ENCODE results near the gene FAM89A. TPM values are rescaled to one million over a fixed set of nuclear protein-coding genes. Genes with fewer than 3 reads are reported as not detected.

FAM89A gene
- total and polyA plus RNA-seq, 9 of the 15 experiments (the other 6 are each of a cell fraction or from before 2014, with no cell fraction given): 8.7 to 66.2 (median 43.3) TPM

- H3K4me2 ChIP-seq (ENCODE audit: insufficient read depth, low read length): no peak overlapping the region
- no peak overlapping the region for H3K9ac ChIP-seq (ENCODE audit: insufficient read depth in 1 of 2, low read depth in 2 of 2, low read length in 2 of 2)
- H3K9me1 ChIP-seq (ENCODE audit: control insufficient read depth, insufficient read depth, low read length): no peaks in the 10 kb centered on the region
- H3K4me1 ChIP-seq (replicated peaks in 1 of 2; ENCODE audit: control insufficient read depth in 2 of 2, insufficient read depth in 2 of 2, low read length in 2 of 2): peaks cover 11 to 14% of the 10 kb centered on the region in 2 experiments; a peak in 3 of 5 replicates
- CTCF ChIA-PET (ENCODE audit: low intra/inter-chr PET ratio): no interaction called here
- in situ Hi-C loops (cut with MboI) (no loop called here), intact Hi-C loops (cut with micrococcal nuclease) (loop anchor here (5.0 kb wide), 3 partner anchors 108 to 178 kb away; partner anchors contain the start of gene C1orf198)
- ATAC-seq: no peak
- no peak for DNase-seq (ENCODE audit: extremely low read depth in 1 of 4, low spot score in 3 of 4)
- no peak overlapping the region for H3K27ac ChIP-seq (ENCODE audit: extremely low read depth, low read depth, low read length)
- H4K20me1 ChIP-seq (replicated peaks; ENCODE audit: control insufficient read depth, insufficient read depth, low read length): peaks cover 5% of the 10 kb centered on the region
- no peak for TF ChIP-seq ZNF695 (CRISPR knock-in tag; IDR thresholded peaks at IDR 0.05)
- no peak for TF ChIP-seq ZNF354B (CRISPR knock-in tag; IDR thresholded peaks at IDR 0.05)
- no peak for TF ChIP-seq MTF1 (CRISPR knock-in tag; IDR thresholded peaks at IDR 0.05; ENCODE audit: borderline replicate concordance)
- no peak for TF ChIP-seq GTF3C2 (IDR thresholded peaks at IDR 0.05; ENCODE audit: borderline replicate concordance, extremely low read depth, insufficient read length)
- TF ChIP-seq FOXK1 (CRISPR knock-in tag; IDR thresholded peaks at IDR 0.05; ENCODE audit: borderline replicate concordance): no peak
- no peak for TF ChIP-seq FOXP1 (CRISPR knock-in tag; IDR thresholded peaks at IDR 0.05)
- no peak for TF ChIP-seq PHF8 (IDR thresholded peaks at IDR 0.05; ENCODE audit: borderline replicate concordance, low read length)
- no peaks in the 10 kb centered on the region for H3K27me3 ChIP-seq (ENCODE audit: control insufficient read depth in 2 of 2, insufficient read depth in 2 of 2, low read length in 2 of 2)
- H3K9me3 ChIP-seq (replicated peaks; ENCODE audit: control insufficient read depth, insufficient read depth, low read depth, low read length): no peaks in the 10 kb centered on the region; the same call in 1 of the 2 replicates
- FAIRE-seq: no peak
- BruUV-seq (replicated peaks): no TSS peak
- POLR2A ChIA-PET: interaction anchor here (2.7 kb wide), 1 partner anchor 9 kb away, joined by 9 read pairs; no protein-coding TSS in a partner anchor
- peaks cover 40% of the 10 kb centered on the region for H3K79me2 ChIP-seq (ENCODE audit: control insufficient read depth, insufficient read depth, low read length)
- peaks cover 16% of the 10 kb centered on the region for H3K36me3 ChIP-seq (ENCODE audit: control insufficient read depth, insufficient read depth, low read length)
- H3K4me3 ChIP-seq: no peak overlapping the region
- no peak overlapping the region for H2AFZ ChIP-seq (ENCODE audit: low read depth, low read length)
- WGBS (ENCODE audit: insufficient coverage, low coverage, missing lambda C conversion rate): 77% methylated on average over 3 of the region's 3 CpGs
Observed at GRCh38 chr1:230975636-230976035, 64.4 kb downstream of the FAM89A start.

All from K562 (cell line).